A549 (cell line): ENCODE data around the gene CD55. TPM values are rescaled to one million over a fixed set of nuclear protein-coding genes. Genes with fewer than 3 reads are reported as not detected.
A peak's percentile ranks its signal among the peaks of the same experiment; 100 is the strongest.

ENCODE experiments used
- ATAC-seq, 2 experiments: fragments of 200-7000 bp in 1 of 2; fragments of >200 bp in 1 of 2; cut with Nextera tagmentation in 1 of 2; cut with Tn5 transposase in 1 of 2; 3 replicates each; pipeline versions ENCODE4 v1.8.0 to v1.9.1; 2018 to 2020; ENCODE audit warnings: mild to moderate bottlenecking in 1 of 2, moderate library complexity in 1 of 2
- CTCF ChIA-PET: fragments of 300-600 bp; sonication (Branson Sonifier 250); formaldehyde crosslinking; extraction: SDS; loops from one replicate; lab custom pipeline; 2021; ENCODE audit warnings: antibody characterized with exemption, inconsistent platforms; lab: Yijun Ruan, JAX
- POLR2A ChIA-PET: fragments of 350-600 bp; formaldehyde crosslinking; extraction: SDS; loops from one replicate; lab custom pipeline; 2021; ENCODE audit warnings: antibody characterized with exemption, inconsistent platforms; lab: Yijun Ruan, JAX
- DNase-seq, 2 experiments: peaks; one replicate each; pipeline versions ENCODE4 v3.0.0 to v3.0.0-alpha.2; 2011 to 2016; ENCODE audit warnings: low read depth in 1 of 2, low spot score in 1 of 2
- FAIRE-seq: peaks from 2 replicates; lab custom pipeline; 2011; peaks lifted over from hg19 to GRCh38; lab: Jason Lieb, UNC
- H3K27ac ChIP-seq, 2 experiments: fragments of >200 bp; sonication (Bioruptor Twin); formaldehyde crosslinking; 3 replicates each; pipeline ENCODE4 v1.5.1; 2016 to 2017
- H3K4me1 ChIP-seq: fragments of >200 bp; sonication (Bioruptor Twin); formaldehyde crosslinking; 3 replicates; pipeline ENCODE4 v1.6.1; 2016
- H3K4me2 ChIP-seq: fragments of >200 bp; sonication (Bioruptor Twin); formaldehyde crosslinking; 3 replicates; pipeline ENCODE4 v1.6.1; 2016
- H3K4me3 ChIP-seq: fragments of >200 bp; sonication (Bioruptor Twin); formaldehyde crosslinking; 3 replicates; pipeline ENCODE4 v1.5.1; 2016
- H3K9me3 ChIP-seq: fragments of >200 bp; sonication (Bioruptor Twin); formaldehyde crosslinking; 3 replicates; pipeline ENCODE4 v1.6.1; 2016
- BHLHE40 ChIP-seq: IDR thresholded peaks from 2 replicates; pipeline ENCODE4 v1.6.1; 2012; ENCODE audit warnings: low read depth, low read length, inconsistent platforms
- CEBPB ChIP-seq, 2 experiments: fragments of >200 bp in 1 of 2; sonication (Bioruptor Twin) in 1 of 2; formaldehyde crosslinking in 1 of 2; IDR thresholded peaks; 2 replicates each; pipeline ENCODE4 v1.6.1; 2012 to 2016
- EHF ChIP-seq: fragments of 250-450 bp; sonication (Bioruptor Pico); IDR thresholded peaks from 2 replicates; pipeline ENCODE4 v1.5.0; 2020; ENCODE audit warnings: mild to moderate bottlenecking
- EHMT2 ChIP-seq: fragments of 200-600 bp; sonication (generic); IDR thresholded peaks from 2 replicates; pipeline ENCODE4 v1.6.1; 2016; ENCODE audit warnings: antibody characterized with exemption, low read depth, mild to moderate bottlenecking, moderate library complexity
- ELK1 ChIP-seq: fragments of 150-350 bp; IDR thresholded peaks from 2 replicates; pipeline ENCODE4 v1.6.1; 2014; ENCODE audit warnings: low read depth, mild to moderate bottlenecking, low read length
- ESRRA ChIP-seq: fragments of 150-350 bp; IDR thresholded peaks from 2 replicates; pipeline ENCODE4 v1.6.1; 2014; ENCODE audit warnings: mild to moderate bottlenecking, low read length, borderline replicate concordance
- FOSB ChIP-seq: fragments of 250-450 bp; sonication (Bioruptor Pico); IDR thresholded peaks from 2 replicates; pipeline ENCODE4 v1.5.0; 2020; ENCODE audit warnings: mild to moderate bottlenecking, moderate library complexity
- HOXA7 ChIP-seq: fragments of 250-450 bp; sonication (Bioruptor Pico); IDR thresholded peaks from 2 replicates; pipeline ENCODE4 v1.5.0; 2020; ENCODE audit warnings: mild to moderate bottlenecking, moderate library complexity
- HOXB5 ChIP-seq: fragments of 250-450 bp; sonication (Bioruptor Pico); IDR thresholded peaks from 2 replicates; pipeline ENCODE4 v1.5.0; 2020; ENCODE audit warnings: mild to moderate bottlenecking, moderate library complexity
- KDM5A ChIP-seq: fragments of 200-600 bp; sonication (generic); IDR thresholded peaks from 2 replicates; pipeline ENCODE4 v1.6.1; 2016; ENCODE audit warnings: antibody characterized with exemption, mild to moderate bottlenecking
- MAFK ChIP-seq: fragments of 450-650 bp; IDR thresholded peaks from 2 replicates; pipeline ENCODE4 v1.6.1; 2014; ENCODE audit not compliant: partially characterized antibody
- NPAS2 ChIP-seq: fragments of 250-450 bp; sonication (Bioruptor Pico); IDR thresholded peaks from 2 replicates; pipeline ENCODE4 v1.8.0; 2022; ENCODE audit warnings: mild to moderate bottlenecking, moderate library complexity, borderline replicate concordance
- PHF8 ChIP-seq: fragments of 200-600 bp; sonication (generic); IDR thresholded peaks from 2 replicates; pipeline ENCODE4 v1.6.1; 2016; ENCODE audit warnings: low read depth, mild to moderate bottlenecking, antibody characterized with exemption, moderate library complexity, borderline replicate concordance
- POLR2AphosphoS2 ChIP-seq: conservative IDR thresholded peaks from 2 replicates; pipeline ENCODE4 v1.6.1; 2012; ENCODE audit warnings: low read length, improper control_type of control experiment, inconsistent platforms
- RAD21 ChIP-seq, 2 experiments: fragments of >200 bp in 1 of 2; sonication (Bioruptor Twin) in 1 of 2; formaldehyde crosslinking in 1 of 2; IDR thresholded peaks in 1 of 2; conservative IDR thresholded peaks in 1 of 2; 2 replicates in 1 of 2; 3 replicates in 1 of 2; pipeline ENCODE4 v1.6.1; 2012 to 2018; ENCODE audit warnings: inconsistent platforms in 1 of 2
- REST ChIP-seq: fragments of 200-600 bp; sonication (generic); IDR thresholded peaks from 2 replicates; pipeline ENCODE4 v1.6.1; 2016; ENCODE audit warnings: antibody characterized with exemption, mild to moderate bottlenecking, moderate library complexity
- RFX5 ChIP-seq: fragments of 450-650 bp; IDR thresholded peaks from 2 replicates; pipeline ENCODE4 v1.7.1; 2014; ENCODE audit warnings: antibody characterized with exemption, mild to moderate bottlenecking, moderate library complexity
- RNF2 ChIP-seq: fragments of 200-600 bp; sonication (generic); IDR thresholded peaks from 2 replicates; pipeline ENCODE4 v1.6.1; 2016; ENCODE audit warnings: low read depth, mild to moderate bottlenecking, antibody characterized with exemption, moderate library complexity, borderline replicate concordance
- SREBF2 ChIP-seq: fragments of 450-650 bp; IDR thresholded peaks from 2 replicates; pipeline ENCODE4 v1.6.1; 2014; ENCODE audit warnings: mild to moderate bottlenecking, moderate library complexity
- TFCP2L1 ChIP-seq: fragments of 250-450 bp; sonication (Bioruptor Pico); IDR thresholded peaks from 2 replicates; pipeline ENCODE4 v1.5.0; 2021; ENCODE audit warnings: mild to moderate bottlenecking
- ZFP36 ChIP-seq: fragments of 450-650 bp; IDR thresholded peaks from 2 replicates; pipeline ENCODE4 v1.6.1; 2014; ENCODE audit warnings: borderline replicate concordance; ENCODE audit not compliant: partially characterized antibody
- WGBS: methylation state at CpG from one replicate; pipeline ENCODE4 v1.1.6; 2017; ENCODE audit errors: missing lambda C conversion rate; 5-methylcytosine and 5-hydroxymethylcytosine counted together
- polyA plus RNA-seq, 4 experiments: library from polyadenylated mRNA; depleted of rRNA in 3 of 4; stranded (reverse); fragments of >200 nt; fragmentation: RNase III in 1 of 4; extraction: RNeasy Plus Mini Kit Qiagen cat#74134 plus additional on column Dnase treatment in 1 of 4; gene quantifications; 2 replicates in 3 of 4; 3 replicates in 1 of 4; pipeline ENCODE4 v1.2.3, GENCODE V29; 2011 to 2017

CD55 gene
- polyA plus RNA-seq, 2 of the 4 experiments (the other 2 are of a cell fraction): 37.0 to 173 TPM

GRCh38 chr1:207311888-207312603 is 9.4 kb upstream of the CD55 start:
- no peak overlapping the region for H3K4me3 ChIP-seq
- H3K27ac ChIP-seq: peak overlapping the region in 1 of 2 experiments; percentile 31; a peak in 1 of 6 replicates
- no peaks in the 10 kb centered on the region for H3K9me3 ChIP-seq
- H3K4me1 ChIP-seq: peaks cover 46% of the 10 kb centered on the region
- TF ChIP-seq EHF (CRISPR knock-in tag) (no peak), KDM5A (no peak), MAFK (no peak), PHF8 (no peak), RNF2 (no peak), EHMT2 (no peak), RAD21 (conservative IDR thresholded peaks at IDR 0.05 in 1 of 2, IDR thresholded peaks at IDR 0.05 in 1 of 2) (no peak)
- TF ChIP-seq, all 56 proteins: peak for 0
- 85% methylated on average over 3 of the region's 3 CpGs for WGBS
- DNase-seq (no peak), FAIRE-seq (no peak), ATAC-seq (no peak)
- CTCF ChIA-PET: interaction anchor here (1.4 to 2.1 kb wide), 2 partner anchors 10 to 93 kb away, joined by 5 read pairs; partner anchors contain the start of gene CD55
- POLR2A ChIA-PET: interaction anchor here (0.5 to 2.1 kb wide), 2 partner anchors 9 to 258 kb away, joined by 6 to 7 read pairs; partner anchors contain the start of gene CD55
- no peak overlapping the region for H3K4me2 ChIP-seq

GRCh38 chr1:207312604-207312920 is 8.9 kb upstream of the CD55 start:
- Histone ChIP-seq H3K9me3 (no peaks in the 10 kb centered on the region), H3K27ac (peak overlapping the region in 1 of 2 experiments; percentile 31; a peak in 1 of 6 replicates)

GRCh38 chr1:207313131-207313530 is 8.3 kb upstream of the CD55 start:
- Histone ChIP-seq H3K9me3 (no peaks in the 10 kb centered on the region), H3K4me3 (no peak overlapping the region), H3K27ac (no peak overlapping the region), H3K4me1 (peaks cover 46% of the 10 kb centered on the region), H3K4me2 (no peak overlapping the region)
- FAIRE-seq (no peak), ATAC-seq (no peak), DNase-seq (no peak)
- ChIA-PET POLR2A (interaction anchor here (2.1 kb wide), 1 partner anchor 8 kb away, joined by 7 read pairs; the partner anchor contains the start of gene CD55), CTCF (interaction anchor here (1.4 to 2.1 kb wide), 2 partner anchors 9 to 92 kb away, joined by 5 read pairs; partner anchors contain the start of gene CD55)
- TF ChIP-seq POLR2AphosphoS2 (no peak), MAFK (peak; percentile 11), RAD21 (conservative IDR thresholded peaks at IDR 0.05 in 1 of 2, IDR thresholded peaks at IDR 0.05 in 1 of 2) (no peak)

More at GRCh38 chr1:207312604-207312920, 8.9 kb upstream of the CD55 start:
- WGBS: 82% methylated on average over 1 of the region's 1 CpG
- ATAC-seq (no peak), FAIRE-seq (no peak), DNase-seq (no peak)
- ChIA-PET CTCF (interaction anchor here (1.4 to 2.1 kb wide), 2 partner anchors 9 to 92 kb away, joined by 5 read pairs; partner anchors contain the start of gene CD55), POLR2A (interaction anchor here (2.1 kb wide), 1 partner anchor 9 kb away, joined by 7 read pairs; the partner anchor contains the start of gene CD55)
- peaks cover 46% of the 10 kb centered on the region for H3K4me1 ChIP-seq
- no peak overlapping the region for H3K4me3 ChIP-seq
- H3K4me2 ChIP-seq: no peak overlapping the region
- TF ChIP-seq FOSB: no peak
- TF ChIP-seq HOXA7 (CRISPR knock-in tag): no peak
- TF ChIP-seq RFX5: no peak
- TF ChIP-seq BHLHE40: no peak
- no peak for TF ChIP-seq ZFP36
- no peak for TF ChIP-seq ELK1

- CTCF ChIA-PET: no interaction called here
- H3K4me1 ChIP-seq: peaks cover 30% of the 10 kb centered on the region
- DNase-seq: no peak
Observed at GRCh38 chr1:207314816-207315215, 6.7 kb upstream of the CD55 start.

More at GRCh38 chr1:207314816-207315215, 6.7 kb upstream of the CD55 start:
- ATAC-seq (no peak), FAIRE-seq (no peak)
- TF ChIP-seq ESRRA: no peak
- no peak for TF ChIP-seq CEBPB (IDR thresholded peaks at IDR 0.05)
- no peak for TF ChIP-seq RAD21 (conservative IDR thresholded peaks at IDR 0.05 in 1 of 2, IDR thresholded peaks at IDR 0.05 in 1 of 2)
- TF ChIP-seq SREBF2: no peak
- no peak for TF ChIP-seq NPAS2 (CRISPR knock-in tag)
- TF ChIP-seq HOXB5: no peak
- TF ChIP-seq REST: no peak
- TF ChIP-seq TFCP2L1 (CRISPR knock-in tag): no peak
- H3K27ac ChIP-seq: no peak overlapping the region
- H3K4me3 ChIP-seq: no peak overlapping the region
- no peak overlapping the region for H3K4me2 ChIP-seq
- POLR2A ChIA-PET: no interaction called here
- no peaks in the 10 kb centered on the region for H3K9me3 ChIP-seq
